Upper lobe of left lung (tissue), 6 donors: ENCODE data around the gene SERPINA1. TPM values are rescaled to one million over a fixed set of nuclear protein-coding genes. Genes with fewer than 3 reads are reported as not detected.
"Not testable (repeated sequence)": the region's sequence is repeated elsewhere in the genome, so short reads cannot be mapped to it uniquely, and the experiment has no call there.

ENCODE experiments used
- ATAC-seq, 2 donors: fragments of 200-7000 bp; cut with Tn5 transposase; one replicate each; pipeline ENCODE4 v1.9.1; 2022; ENCODE audit warnings: mild to moderate bottlenecking in 2 of 2, moderate library complexity in 2 of 2; ENCODE audit not compliant: low FRiP score in 2 of 2
- DNase-seq, 2 donors: peaks; one replicate each; pipeline ENCODE4 v3.0.0-alpha.2; 2019 to 2020
- H3K27ac ChIP-seq, 4 donors: fragments of 200-600 bp; sonication (generic); one replicate each; pipeline ENCODE4 v1.5.1; 2016 to 2019
- H3K27me3 ChIP-seq, 4 donors: fragments of 200-600 bp; sonication (generic); one replicate each; pipeline ENCODE4 v1.5.1; 2017 to 2019
- H3K36me3 ChIP-seq, 4 donors: fragments of 200-600 bp; sonication (generic); one replicate each; pipeline ENCODE4 v1.5.1; 2016 to 2019
- H3K4me1 ChIP-seq, 4 donors: fragments of 200-600 bp; sonication (generic); one replicate each; pipeline ENCODE4 v1.5.1; 2018 to 2019
- H3K4me3 ChIP-seq, 4 donors: fragments of 200-600 bp; sonication (generic); one replicate each; pipeline ENCODE4 v1.5.1; 2017 to 2019; ENCODE audit warnings: mild to moderate bottlenecking in 2 of 4, moderate library complexity in 1 of 4
- H3K9me3 ChIP-seq, 4 donors: fragments of 200-600 bp; sonication (generic); one replicate each; pipeline ENCODE4 v1.5.1; 2018 to 2019
- EP300 ChIP-seq, 4 donors: sonication (generic); formaldehyde crosslinking; IDR thresholded peaks; one replicate each; pipeline ENCODE4 v1.5.1; 2017; ENCODE audit warnings: antibody characterized with exemption in 4 of 4, control low read depth in 2 of 4
- POLR2A ChIP-seq, 4 donors: fragments of 450-650 bp; IDR thresholded peaks; one replicate each; pipeline ENCODE4 v1.5.1; 2016 to 2017; ENCODE audit warnings: antibody characterized with exemption in 4 of 4, mild to moderate bottlenecking in 2 of 4
- POLR2AphosphoS5 ChIP-seq, 2 donors: sonication (generic); formaldehyde crosslinking; IDR thresholded peaks; one replicate each; pipeline ENCODE4 v1.5.1; 2017; ENCODE audit warnings: antibody characterized with exemption in 2 of 2
- WGBS, 2 donors: methylation state at CpG; one replicate each; pipeline ENCODE4 v1.1.5; 2017 to 2018; 5-methylcytosine and 5-hydroxymethylcytosine counted together
- total RNA-seq, 6 donors: library from RNA; depleted of rRNA in 4 of 6; stranded (reverse); fragments of >200 nt in 4 of 6; gene quantifications; one replicate each; pipeline versions ENCODE4 v1.1.0 to v1.2.1, GENCODE V29; 2016 to 2021
- TF ChIP-seq, protein P1 (sequence below), 6 experiments: fragments of 450-650 bp in 4 of 6; fragments of 200-600 bp in 2 of 6; sonication (generic) in 2 of 6; IDR thresholded peaks; one replicate each; pipeline ENCODE4 v1.5.1; 2016 to 2019; ENCODE audit warnings: antibody characterized with exemption in 6 of 6
- donor health status: DM: no; HTN: no; CAD: no; lungs with moderate emphysema.
- donor health status: DM: no; HTN: yes; CAD: no; lungs with severe emphysema.

SERPINA1 gene
- total RNA-seq, 6 donors from 2014 or later: 205 to 1,050 (median 637) TPM

DNA sequence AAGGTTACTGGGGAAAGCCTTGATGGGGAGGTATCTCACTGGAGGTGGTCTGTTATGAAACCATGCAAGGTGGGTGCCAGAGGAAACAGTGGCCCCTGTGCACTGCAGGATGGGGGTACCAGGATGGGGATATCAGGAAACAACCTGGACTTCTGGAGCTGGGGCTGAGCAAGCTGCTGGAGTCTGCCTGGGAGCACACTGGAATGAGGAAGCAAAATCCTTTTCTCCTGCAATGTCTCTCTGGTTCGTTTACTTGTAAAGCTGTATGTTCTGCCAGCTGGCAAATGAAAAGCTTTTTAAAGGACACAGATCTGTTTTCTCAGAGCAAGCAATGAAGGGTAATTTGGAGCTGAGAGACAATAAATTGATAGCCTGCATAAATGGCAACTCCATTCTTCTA lies 23.2 kb upstream of the SERPINA1 start:
- Histone ChIP-seq H3K4me1 (peaks cover 0 to 13% (median 3%) of the 10 kb centered on the region in 4 donors), H3K4me3 (no peak overlapping the region), H3K27me3 (no peaks in the 10 kb centered on the region), H3K9me3 (peaks cover 0 to 11% (median 0%) of the 10 kb centered on the region in 4 donors), H3K27ac (peak overlapping the region in 1 of 4 donors; percentile 21), H3K36me3 (no peaks in the 10 kb centered on the region)
- DNase-seq (peak in 1 of 2 donors; percentile 31), ATAC-seq (no peak)
- TF ChIP-seq POLR2A (IDR thresholded peaks at IDR 0.05) (no peak), POLR2AphosphoS5 (IDR thresholded peaks at IDR 0.05) (no peak), EP300 (IDR thresholded peaks at IDR 0.05) (no peak)
- TF ChIP-seq, protein P1, sequence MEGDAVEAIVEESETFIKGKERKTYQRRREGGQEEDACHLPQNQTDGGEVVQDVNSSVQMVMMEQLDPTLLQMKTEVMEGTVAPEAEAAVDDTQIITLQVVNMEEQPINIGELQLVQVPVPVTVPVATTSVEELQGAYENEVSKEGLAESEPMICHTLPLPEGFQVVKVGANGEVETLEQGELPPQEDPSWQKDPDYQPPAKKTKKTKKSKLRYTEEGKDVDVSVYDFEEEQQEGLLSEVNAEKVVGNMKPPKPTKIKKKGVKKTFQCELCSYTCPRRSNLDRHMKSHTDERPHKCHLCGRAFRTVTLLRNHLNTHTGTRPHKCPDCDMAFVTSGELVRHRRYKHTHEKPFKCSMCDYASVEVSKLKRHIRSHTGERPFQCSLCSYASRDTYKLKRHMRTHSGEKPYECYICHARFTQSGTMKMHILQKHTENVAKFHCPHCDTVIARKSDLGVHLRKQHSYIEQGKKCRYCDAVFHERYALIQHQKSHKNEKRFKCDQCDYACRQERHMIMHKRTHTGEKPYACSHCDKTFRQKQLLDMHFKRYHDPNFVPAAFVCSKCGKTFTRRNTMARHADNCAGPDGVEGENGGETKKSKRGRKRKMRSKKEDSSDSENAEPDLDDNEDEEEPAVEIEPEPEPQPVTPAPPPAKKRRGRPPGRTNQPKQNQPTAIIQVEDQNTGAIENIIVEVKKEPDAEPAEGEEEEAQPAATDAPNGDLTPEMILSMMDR (IDR thresholded peaks at IDR 0.05): no peak
- WGBS, 2 donors: 23 to 25% methylated on average over 1 of the region's 1 CpG

- peaks cover 0 to 13% (median 3%) of the 10 kb centered on the region in 4 donors for H3K4me1 ChIP-seq
- peaks cover 0 to 11% (median 0%) of the 10 kb centered on the region in 4 donors for H3K9me3 ChIP-seq
- H3K27ac ChIP-seq, ATAC-seq, H3K27me3 ChIP-seq, H3K4me3 ChIP-seq, DNase-seq, H3K36me3 ChIP-seq: not testable (repeated sequence)
- 82 to 91% methylated on average over 5 of the region's 5 CpGs for WGBS, 2 donors
Measured at GRCh38 chr14:94409430-94409829, 21.0 kb upstream of the SERPINA1 start.

- no peaks in the 10 kb centered on the region for H3K36me3 ChIP-seq
- H3K27ac ChIP-seq: no peak overlapping the region
- H3K4me3 ChIP-seq: no peak overlapping the region
- TF ChIP-seq POLR2AphosphoS5 (IDR thresholded peaks at IDR 0.05) (no peak), POLR2A (IDR thresholded peaks at IDR 0.05) (no peak), EP300 (IDR thresholded peaks at IDR 0.05) (no peak)
- TF ChIP-seq, protein P1 (IDR thresholded peaks at IDR 0.05): no peak
- peaks cover 0 to 11% (median 0%) of the 10 kb centered on the region in 4 donors for H3K9me3 ChIP-seq
- peaks cover 0 to 13% (median 3%) of the 10 kb centered on the region in 4 donors for H3K4me1 ChIP-seq
- H3K27me3 ChIP-seq: no peaks in the 10 kb centered on the region
- 79 to 86% methylated on average over 4 of the region's 4 CpGs for WGBS, 2 donors
- DNase-seq: no peak
- ATAC-seq: no peak
Measured at GRCh38 chr14:94408546-94409095, 20.2 kb upstream of the SERPINA1 start.

- no peaks in the 10 kb centered on the region for H3K27me3 ChIP-seq
- DNase-seq (no peak), ATAC-seq (no peak)
- H3K9me3 ChIP-seq: peaks cover 0 to 11% (median 0%) of the 10 kb centered on the region in 4 donors
- TF ChIP-seq EP300 (IDR thresholded peaks at IDR 0.05) (no peak), POLR2AphosphoS5 (IDR thresholded peaks at IDR 0.05) (no peak), POLR2A (IDR thresholded peaks at IDR 0.05) (no peak)
- TF ChIP-seq, protein P1 (IDR thresholded peaks at IDR 0.05): no peak
- peaks cover 0 to 10% (median 5%) of the 10 kb centered on the region in 4 donors for H3K4me1 ChIP-seq
- no peak overlapping the region for H3K4me3 ChIP-seq
- H3K36me3 ChIP-seq: no peaks in the 10 kb centered on the region
- H3K27ac ChIP-seq: no peak overlapping the region
Measured at GRCh38 chr14:94407906-94408305, 19.5 kb upstream of the SERPINA1 start.

- no peak for DNase-seq
- Histone ChIP-seq H3K4me1 (peaks cover 0 to 4% (median under 1%) of the 10 kb centered on the region in 4 donors), H3K27ac (no peak overlapping the region), H3K4me3 (no peak overlapping the region), H3K27me3 (no peaks in the 10 kb centered on the region), H3K36me3 (no peaks in the 10 kb centered on the region), H3K9me3 (peaks cover 0 to 11% (median 0%) of the 10 kb centered on the region in 4 donors)
- ATAC-seq: no peak
- TF ChIP-seq EP300 (IDR thresholded peaks at IDR 0.05) (no peak), POLR2AphosphoS5 (IDR thresholded peaks at IDR 0.05) (no peak), POLR2A (IDR thresholded peaks at IDR 0.05) (no peak)
- TF ChIP-seq, protein P1 (IDR thresholded peaks at IDR 0.05): no peak
Measured at GRCh38 chr14:94406910-94407309, 18.5 kb upstream of the SERPINA1 start.
